Motor neuron (in vitro differentiated cells): ENCODE measurements around the gene SGPL1. TPM values are rescaled to one million over a fixed set of nuclear protein-coding genes. Genes with fewer than 3 reads are reported as not detected.

Experiments
- ATAC-seq, 8 experiments: fragments of 200-7000 bp; cut with Tn5 transposase; replicated peaks in 6 of 8; 2 replicates each; pipeline ENCODE4 v1.8.0; 2021; ENCODE audit warnings: mild to moderate bottlenecking in 8 of 8, moderate library complexity in 8 of 8
- H3K27ac ChIP-seq, 2 donors: fragments of 250-450 bp; sonication (Bioruptor Pico); 2 replicates each; pipeline ENCODE4 v1.9.0; 2021; ENCODE audit warnings: antibody characterized with exemption in 2 of 2, mild to moderate bottlenecking in 2 of 2, moderate library complexity in 1 of 2
- H3K4me1 ChIP-seq, 2 donors: fragments of 250-450 bp; sonication (Bioruptor Pico); replicated peaks in 1 of 2; 2 replicates each; pipeline ENCODE4 v1.6.1; 2021; ENCODE audit warnings: antibody characterized with exemption in 2 of 2, mild to moderate bottlenecking in 2 of 2, moderate library complexity in 1 of 2
- H3K4me3 ChIP-seq, 5 donors: fragments of 250-450 bp; sonication (Bioruptor Pico); 2 replicates each; pipeline ENCODE4 v1.9.0; 2021; ENCODE audit warnings: antibody characterized with exemption in 5 of 5, mild to moderate bottlenecking in 5 of 5, moderate library complexity in 4 of 5
- WGBS, 10 experiments: fragments of 450-650 bp; shearing (Covaris generic); methylation state at CpG; one replicate each; pipeline ENCODE4 v1.0.0; 2022; 5-methylcytosine and 5-hydroxymethylcytosine counted together
- in situ Hi-C, 9 experiments: fragments of 400-800 bp; cut with MboI; loops; one replicate each; pipeline ENCODE4 v1.15.0; 2021; ENCODE audit warnings: low sequenced_read_pairs in 9 of 9, low pct_unique_long_range_greater_than_20kb in 2 of 9; ENCODE audit not compliant: unreplicated experiment in 9 of 9
- total RNA-seq, 8 experiments: library from RNA; unstranded; fragments of 300-600 nt; gene quantifications; 2 replicates each; pipeline versions ENCODE4 v1.2.3 to v1.2.4, GENCODE V29; 2022

The SGPL1 gene
- total RNA-seq, 8 experiments from 2014 or later: 16.3 to 54.6 (median 24.6) TPM

- Histone ChIP-seq H3K4me1 (no peaks in the 10 kb centered on the region), H3K4me3 (no peak overlapping the region), H3K27ac (no peak overlapping the region)
- in situ Hi-C loops: no loop called here
- WGBS, 10 experiments: 53 to 100% (median 95%) methylated on average over 2 to 4 of the region's 4 CpGs
- no peak for ATAC-seq
Observed at GRCh38 chr10:70838270-70838805, 22.6 kb downstream of the SGPL1 start.

GRCh38 chr10:70840836-70841235, 25.1 kb downstream of the SGPL1 start:
- WGBS, 10 experiments: 70 to 100% (median 87%) methylated on average over 1 to 2 of the region's 2 CpGs; no CpG with 5 or more reads in 1 of the 10 experiments
- no peak for ATAC-seq
- in situ Hi-C loops: no loop called here
- no peak overlapping the region for H3K4me3 ChIP-seq
- no peak overlapping the region for H3K27ac ChIP-seq
- H3K4me1 ChIP-seq: no peaks in the 10 kb centered on the region

GRCh38 chr10:70843333-70843732, 27.6 kb downstream of the SGPL1 start:
- 88 to 100% (median 97%) methylated on average over 1 to 2 of the region's 2 CpGs; no CpG with 5 or more reads in 2 of the 10 experiments for WGBS, 10 experiments
- H3K4me1 ChIP-seq: peaks cover 2% of the 10 kb centered on the region in 2 donors
- H3K4me3 ChIP-seq: no peak overlapping the region
- ATAC-seq: no peak
- in situ Hi-C loops: no loop called here
- no peak overlapping the region for H3K27ac ChIP-seq

- ATAC-seq: no peak
- 57 to 100% (median 100%) methylated on average over 1 to 2 of the region's 2 CpGs; no CpG with 5 or more reads in 1 of the 10 experiments for WGBS, 10 experiments
- Histone ChIP-seq H3K27ac (no peak overlapping the region), H3K4me3 (no peak overlapping the region), H3K4me1 (peaks cover 2% of the 10 kb centered on the region in 2 donors)
- in situ Hi-C loops: no loop called here
Observed at GRCh38 chr10:70843776-70844489, 28.2 kb downstream of the SGPL1 start.

GRCh38 chr10:70845256-70845655, 29.5 kb downstream of the SGPL1 start:
- WGBS, 10 experiments: 75 to 100% (median 93%) methylated on average over 1 to 2 of the region's 2 CpGs; no CpG with 5 or more reads in 3 of the 10 experiments
- Histone ChIP-seq H3K4me1 (peaks cover 2% of the 10 kb centered on the region in 2 donors), H3K4me3 (no peak overlapping the region), H3K27ac (no peak overlapping the region)
- ATAC-seq: no peak
- in situ Hi-C loops: no loop called here

GRCh38 chr10:70845816-70846215, 30.1 kb downstream of the SGPL1 start:
- Histone ChIP-seq H3K27ac (no peak overlapping the region), H3K4me1 (peaks cover 2% of the 10 kb centered on the region in 2 donors), H3K4me3 (no peak overlapping the region)
- no peak for ATAC-seq
- in situ Hi-C loops: no loop called here
- WGBS, 10 experiments: 92 to 100% (median 100%) methylated on average over 1 of the region's 1 CpG; no CpG with 5 or more reads in 2 of the 10 experiments

GRCh38 chr10:70846795-70847194, 31.0 kb downstream of the SGPL1 start:
- H3K4me1 ChIP-seq: peaks cover 2% of the 10 kb centered on the region in 2 donors
- 57 to 100% (median 90%) methylated on average over 1 to 2 of the region's 2 CpGs; no CpG with 5 or more reads in 2 of the 10 experiments for WGBS, 10 experiments

GRCh38 chr10:70847659-70848360, 32.1 kb downstream of the SGPL1 start:
- Histone ChIP-seq H3K27ac (no peak overlapping the region), H3K4me3 (no peak overlapping the region), H3K4me1 (peaks cover 2% of the 10 kb centered on the region in 2 donors)
- WGBS, 10 experiments: 40 to 100% (median 94%) methylated on average over 1 of the region's 1 CpG; no CpG with 5 or more reads in 4 of the 10 experiments
- in situ Hi-C loops: no loop called here
- peak in 7 of 8 experiments; percentile 28 to 72 (median 47) for ATAC-seq

More at GRCh38 chr10:70846795-70847194, 31.0 kb downstream of the SGPL1 start:
- no peak for ATAC-seq
- in situ Hi-C loops: no loop called here
- no peak overlapping the region for H3K27ac ChIP-seq
- no peak overlapping the region for H3K4me3 ChIP-seq

- in situ Hi-C loops: loop anchor here in 2 of 9 experiments (25.0 kb wide), 2 partner anchors 237 to 287 kb away; partner anchors contain the start of gene PRF1 (in 1 of the 2)
- Histone ChIP-seq H3K4me3 (no peak overlapping the region), H3K27ac (no peak overlapping the region), H3K4me1 (peaks cover 2% of the 10 kb centered on the region in 2 donors)
- peak in 3 of 8 experiments; percentile 19 to 71 (median 51) for ATAC-seq
- 0 to 100% (median 83%) methylated on average over 1 to 2 of the region's 2 CpGs for WGBS, 10 experiments
Observed at GRCh38 chr10:70849582-70850016, 33.9 kb downstream of the SGPL1 start.

- H3K27ac ChIP-seq: no peak overlapping the region
- peaks cover 2% of the 10 kb centered on the region in 2 donors for H3K4me1 ChIP-seq
- WGBS, 10 experiments: 40 to 100% (median 89%) methylated on average over 1 to 2 of the region's 3 CpGs; no CpG with 5 or more reads in 2 of the 10 experiments
- H3K4me3 ChIP-seq: no peak overlapping the region
- no peak for ATAC-seq
- in situ Hi-C loops: loop anchor here in 2 of 9 experiments (25.0 kb wide), 2 partner anchors 238 to 288 kb away; partner anchors contain the start of gene PRF1 (in 1 of the 2)
Observed at GRCh38 chr10:70850097-70850496, 34.3 kb downstream of the SGPL1 start.

GRCh38 chr10:70851597-70852475, 36.1 kb downstream of the SGPL1 start:
- in situ Hi-C loops: loop anchor here in 2 of 9 experiments (25.0 kb wide), 2 partner anchors 240 to 290 kb away; partner anchors contain the start of gene PRF1 (in 1 of the 2)
- peaks cover 2% of the 10 kb centered on the region in 2 donors for H3K4me1 ChIP-seq
- no peak for ATAC-seq

GRCh38 chr10:70853038-70853437, 37.3 kb downstream of the SGPL1 start:
- no peak overlapping the region for H3K27ac ChIP-seq
- no peak overlapping the region for H3K4me3 ChIP-seq
- H3K4me1 ChIP-seq: no peaks in the 10 kb centered on the region
- 65 to 92% (median 81%) methylated on average over 1 to 4 of the region's 4 CpGs; no CpG with 5 or more reads in 3 of the 10 experiments for WGBS, 10 experiments
- ATAC-seq: peak in 2 of 8 experiments; percentile 62 to 73
- in situ Hi-C loops: loop anchor here in 2 of 9 experiments (25.0 kb wide), 2 partner anchors 241 to 291 kb away; partner anchors contain the start of gene PRF1 (in 1 of the 2)

More at GRCh38 chr10:70851597-70852475, 36.1 kb downstream of the SGPL1 start:
- 70 to 100% (median 94%) methylated on average over 1 to 4 of the region's 5 CpGs for WGBS, 10 experiments
- Histone ChIP-seq H3K4me3 (no peak overlapping the region), H3K27ac (no peak overlapping the region)
